HG02884 (cell line): Measurements from ENCODE around the gene ZNF585A.

Experiments
- ATAC-seq: cut with Tn5 transposase; IDR thresholded peaks from one replicate; pipeline ENCODE4 v1.9.1; 2021; ENCODE audit warnings: mild to moderate bottlenecking, moderate library complexity; ENCODE audit not compliant: unreplicated experiment

Gene ZNF585A

DNA sequence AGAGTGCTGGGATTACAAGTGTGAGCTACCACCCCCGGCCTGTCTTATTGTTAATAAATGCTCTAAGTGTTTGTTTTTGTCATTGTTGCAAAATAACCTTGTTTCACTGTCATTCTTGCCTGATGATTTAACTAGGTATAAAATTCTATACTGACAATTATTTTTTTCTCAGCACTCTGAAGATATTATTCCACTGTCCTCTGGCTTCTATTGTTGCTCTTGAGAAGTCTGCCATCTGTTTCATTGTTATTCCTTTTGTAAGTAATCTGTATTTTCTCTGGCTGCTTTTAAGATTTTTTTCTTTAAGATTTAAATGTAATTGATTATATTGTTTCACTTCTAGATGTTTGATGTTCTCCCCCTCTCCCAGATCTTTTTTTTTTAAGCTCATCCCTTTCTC, 76.6 kb downstream of the ZNF585A start:
- ATAC-seq: no peak
